NCI-H2081 (cell line): ENCODE data around the gene CTCFL.

Experiments used
- DNase-seq, 2 experiments: peaks; one replicate each; lab custom pipeline; 2025; lab: John Stamatoyannopoulos, UW

The CTCFL gene

GRCh38 chr20:57464642-57465211, 60.2 kb downstream of the CTCFL start:
- no peak for DNase-seq

DNA sequence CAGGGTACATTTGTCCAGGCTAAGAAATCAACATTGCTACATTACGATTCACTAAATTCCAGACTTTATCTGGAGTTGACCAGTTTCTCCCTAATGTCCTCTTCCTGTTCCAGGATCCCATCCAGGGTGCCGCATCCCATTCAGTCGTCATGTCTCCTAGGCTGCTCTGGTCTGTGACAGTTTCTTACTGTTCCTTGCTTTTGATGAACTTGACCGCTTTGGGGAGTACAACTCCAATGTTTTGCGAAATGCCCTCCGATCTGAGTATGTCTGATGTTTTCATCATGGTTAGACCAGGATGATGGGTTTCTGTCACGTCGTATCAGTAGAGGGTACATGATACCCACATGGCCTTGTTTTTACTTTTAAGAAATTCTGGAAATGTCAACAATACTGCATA, 62.2 kb downstream of the CTCFL start:
- no peak for DNase-seq

DNA sequence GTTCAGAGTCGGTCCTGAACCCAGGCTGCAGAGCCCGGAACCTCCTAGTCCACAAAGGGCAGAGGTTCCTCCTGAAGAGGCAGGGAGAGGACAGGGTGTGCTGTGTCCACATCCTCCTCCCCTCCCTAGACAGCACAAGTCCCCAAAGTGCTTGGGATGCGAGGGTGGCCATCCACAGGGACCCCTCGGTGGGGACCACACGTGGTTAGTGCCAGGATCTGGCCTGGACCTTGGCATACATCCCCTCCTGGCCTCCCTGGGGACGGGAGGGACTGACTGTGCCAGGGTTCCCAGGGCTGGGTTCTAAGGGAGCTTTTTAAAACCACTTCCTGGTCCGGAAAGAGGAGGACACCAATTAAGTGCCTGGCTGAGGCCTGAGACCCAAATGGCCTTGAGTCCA, 63.2 kb downstream of the CTCFL start:
- no peak for DNase-seq

GRCh38 chr20:57460781-57461465, 64.0 kb downstream of the CTCFL start:
- DNase-seq = no peak

DNA sequence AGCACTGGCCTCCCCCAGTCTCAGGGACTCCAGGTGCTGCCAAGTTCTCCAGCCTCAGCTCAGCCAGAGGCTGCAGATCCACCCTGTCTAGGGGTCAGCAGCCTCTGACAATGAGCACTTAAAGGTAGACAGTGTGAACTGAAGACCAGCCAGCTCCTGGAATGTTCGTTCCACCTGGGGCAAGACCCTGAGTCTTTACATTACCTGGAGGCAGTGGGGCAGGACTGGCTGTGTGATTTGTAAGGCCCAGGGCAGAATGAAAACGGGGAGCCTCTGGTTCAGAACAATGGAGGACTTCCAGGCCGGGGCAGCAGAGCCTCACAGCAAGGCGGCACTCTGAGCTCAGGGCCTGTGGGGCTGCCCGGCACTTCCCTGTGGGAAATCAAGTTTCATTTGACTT, 65.0 kb downstream of the CTCFL start:
- DNase-seq = no peak

DNA sequence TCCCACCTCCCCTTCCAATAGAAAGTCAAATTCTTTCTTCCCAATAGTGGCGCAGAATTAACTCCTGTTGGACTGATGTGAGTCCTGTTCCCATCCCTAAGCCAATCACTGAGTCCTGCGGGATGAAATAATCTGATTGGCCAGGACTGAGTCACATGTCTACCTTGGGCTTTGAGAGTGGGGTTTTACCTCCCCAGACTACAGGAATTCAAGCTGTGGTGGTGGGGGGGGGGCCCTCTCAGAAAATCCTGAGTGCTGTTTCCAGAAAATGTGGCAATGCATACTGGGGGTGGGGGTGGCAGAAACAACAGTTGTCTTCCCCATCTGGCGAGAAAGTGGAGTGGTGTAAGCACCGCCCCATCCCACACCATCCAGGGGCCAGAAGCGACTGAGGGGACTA, 65.7 kb downstream of the CTCFL start:
- no peak for DNase-seq

DNA sequence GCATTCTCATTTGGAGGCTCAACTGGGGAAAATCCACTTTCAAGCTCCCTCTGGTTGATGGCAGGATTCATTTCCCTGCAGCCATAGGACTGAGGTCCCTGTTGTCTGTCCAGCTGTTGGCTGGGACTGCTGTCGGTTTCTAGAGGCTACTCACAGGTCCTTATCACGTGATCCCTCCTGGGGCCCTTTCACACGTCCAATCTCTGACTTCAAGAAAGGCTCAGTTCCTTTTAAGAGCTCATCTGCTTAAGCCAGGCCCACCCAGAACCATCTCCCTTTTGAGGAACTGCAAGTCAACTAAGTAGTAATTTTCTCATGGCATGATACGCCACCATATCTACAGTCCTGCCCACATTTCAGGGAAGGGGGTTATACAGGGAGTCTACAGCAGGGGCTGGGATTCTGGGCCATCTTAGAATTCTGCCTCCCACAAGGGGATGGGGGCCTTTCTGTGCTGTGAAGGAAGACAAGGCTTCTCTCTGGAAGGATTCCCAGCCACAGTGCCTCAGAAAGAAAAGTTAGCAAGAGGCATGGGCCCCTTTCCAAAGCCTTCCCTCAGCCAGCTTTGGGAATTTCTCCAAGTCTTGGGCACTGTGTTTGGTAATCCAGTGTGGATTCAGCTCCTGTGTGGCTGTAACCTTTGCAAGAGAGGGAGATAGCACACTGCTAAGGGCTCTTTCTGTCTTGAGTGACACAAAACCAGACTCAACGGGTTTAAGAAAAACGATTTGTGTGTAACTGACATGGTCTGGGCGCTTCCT, 66.4 kb downstream of the CTCFL start:
- no peak for DNase-seq

DNA sequence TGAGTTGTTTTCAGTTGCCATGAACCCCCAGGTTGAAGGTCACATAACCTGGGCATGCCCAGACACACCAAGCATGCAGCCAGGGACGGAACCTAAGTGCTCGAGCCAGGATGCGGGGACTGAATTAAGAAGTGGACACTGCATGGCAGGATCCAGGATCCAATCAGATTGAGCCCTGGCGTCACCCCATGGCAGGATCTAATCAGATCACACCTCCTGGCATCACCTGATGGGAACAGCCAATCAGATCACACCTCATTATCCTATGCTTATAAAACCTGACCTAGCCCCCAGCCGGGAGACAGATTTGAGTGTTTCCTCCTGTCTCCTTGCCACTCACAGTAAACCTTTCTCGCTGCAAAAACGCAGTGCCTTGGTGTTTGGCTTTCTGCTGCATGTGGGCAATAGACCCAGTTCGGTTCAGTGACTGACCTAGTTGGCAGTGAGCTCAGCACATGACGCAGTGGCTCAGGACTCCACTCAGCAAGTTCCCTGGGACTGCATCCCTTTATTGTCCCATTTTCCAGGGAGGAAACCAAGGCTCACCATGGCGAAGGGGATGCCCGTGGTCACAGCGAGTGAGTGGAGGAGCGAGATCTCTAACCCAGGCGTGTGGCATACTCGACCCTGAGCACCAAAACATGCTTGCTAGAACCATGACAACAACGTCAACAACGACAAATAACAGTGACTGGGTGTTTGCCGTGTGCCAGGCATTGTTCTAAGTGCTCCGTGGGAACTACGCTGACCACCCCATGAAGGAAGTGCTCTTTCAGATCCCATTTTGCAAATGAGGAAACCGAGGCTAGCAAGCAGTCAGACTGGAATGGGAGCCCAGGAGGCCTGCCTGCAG, 67.5 kb downstream of the CTCFL start:
- DNase-seq = no peak

DNA sequence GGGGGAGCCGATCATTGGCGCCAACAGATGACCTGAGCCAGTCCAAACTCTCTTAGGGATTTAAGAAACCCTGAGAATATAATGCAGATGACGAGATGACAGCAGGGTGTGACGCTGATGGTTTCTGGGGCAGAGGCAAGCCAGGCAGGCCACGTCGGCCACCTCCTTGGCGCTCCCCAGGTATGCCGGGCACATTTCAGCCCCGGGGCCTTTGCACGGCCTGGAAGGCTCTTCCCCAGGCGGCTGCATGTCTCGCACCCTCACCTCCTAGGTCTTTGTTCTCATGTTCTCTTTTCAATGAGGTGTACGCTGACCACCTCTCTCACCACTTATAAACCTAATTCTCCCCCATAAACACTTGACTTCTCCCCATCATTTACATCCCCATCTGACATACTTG, 68.8 kb downstream of the CTCFL start:
- DNase-seq = no peak

GRCh38 chr20:57455386-57455785, 69.6 kb downstream of the CTCFL start:
- no peak for DNase-seq

GRCh38 chr20:57451795-57452661, 72.9 kb downstream of the CTCFL start:
- DNase-seq = no peak

- no peak for DNase-seq
Measured at GRCh38 chr20:57451431-57451794, 73.5 kb downstream of the CTCFL start.

GRCh38 chr20:57450931-57451330, 74.0 kb downstream of the CTCFL start:
- no peak for DNase-seq

DNA sequence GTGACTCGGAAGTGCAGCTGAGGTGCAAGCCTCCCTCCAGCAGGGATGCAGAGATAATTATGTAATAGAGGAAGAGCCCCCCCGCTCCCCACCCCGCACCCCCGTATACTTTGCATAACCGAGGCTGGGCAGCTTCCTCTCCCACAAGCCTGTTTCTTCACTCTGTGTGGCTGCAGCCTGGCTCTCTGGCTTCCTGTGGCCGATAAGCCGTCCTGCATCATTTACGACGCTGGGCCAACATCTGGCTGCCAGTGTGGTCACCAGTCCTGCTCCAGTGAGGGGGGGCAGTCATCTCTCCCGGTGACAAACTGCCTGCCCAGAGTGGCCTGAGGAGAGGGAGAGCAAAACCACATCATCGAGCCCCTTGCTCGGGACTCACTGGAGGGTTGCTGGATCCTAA, 74.5 kb downstream of the CTCFL start:
- no peak for DNase-seq

GRCh38 chr20:57449398-57450354, 75.3 kb downstream of the CTCFL start:
- DNase-seq = no peak

DNA sequence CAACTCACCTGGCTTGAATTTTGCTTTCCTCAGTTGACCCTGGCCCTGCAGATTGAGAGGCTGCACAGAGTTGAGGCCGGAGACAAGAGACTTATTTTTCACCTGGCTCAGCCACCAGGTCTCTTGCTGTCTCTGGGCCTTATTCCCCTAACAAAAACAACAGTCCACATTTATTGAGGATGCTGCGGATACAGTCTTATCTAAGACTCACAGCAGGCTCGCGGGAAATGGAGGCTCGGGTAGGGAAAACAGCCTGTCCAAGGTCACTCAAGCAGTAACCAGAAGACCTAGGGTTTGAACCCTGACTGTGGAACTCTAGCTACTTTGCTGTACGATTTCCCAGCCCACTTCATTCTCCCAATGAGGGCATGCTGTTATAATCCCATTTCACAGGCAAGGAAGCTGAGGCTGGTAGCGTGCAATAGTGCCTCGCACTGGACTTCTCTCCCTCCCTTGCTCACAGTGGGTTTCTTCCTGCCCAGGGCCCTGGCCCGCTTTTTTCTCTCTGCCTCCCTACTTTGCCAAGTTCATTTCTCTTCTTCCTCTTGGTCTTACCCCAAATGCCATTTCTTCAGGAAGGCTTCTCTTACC, 76.1 kb downstream of the CTCFL start:
- no peak for DNase-seq
